GM12891 (cell line): ENCODE measurements around the gene ATP6V0A1.

Experiments used
- POLR2A ChIP-seq: IDR thresholded peaks from 2 replicates; pipeline ENCODE4 v1.6.1; 2011; ENCODE audit warnings: low read depth, low read length, control low read depth
- POLR2AphosphoS5 ChIP-seq: IDR thresholded peaks from 2 replicates; pipeline ENCODE4 v1.6.1; 2011; ENCODE audit warnings: low read depth, low read length, control low read depth

DNA sequence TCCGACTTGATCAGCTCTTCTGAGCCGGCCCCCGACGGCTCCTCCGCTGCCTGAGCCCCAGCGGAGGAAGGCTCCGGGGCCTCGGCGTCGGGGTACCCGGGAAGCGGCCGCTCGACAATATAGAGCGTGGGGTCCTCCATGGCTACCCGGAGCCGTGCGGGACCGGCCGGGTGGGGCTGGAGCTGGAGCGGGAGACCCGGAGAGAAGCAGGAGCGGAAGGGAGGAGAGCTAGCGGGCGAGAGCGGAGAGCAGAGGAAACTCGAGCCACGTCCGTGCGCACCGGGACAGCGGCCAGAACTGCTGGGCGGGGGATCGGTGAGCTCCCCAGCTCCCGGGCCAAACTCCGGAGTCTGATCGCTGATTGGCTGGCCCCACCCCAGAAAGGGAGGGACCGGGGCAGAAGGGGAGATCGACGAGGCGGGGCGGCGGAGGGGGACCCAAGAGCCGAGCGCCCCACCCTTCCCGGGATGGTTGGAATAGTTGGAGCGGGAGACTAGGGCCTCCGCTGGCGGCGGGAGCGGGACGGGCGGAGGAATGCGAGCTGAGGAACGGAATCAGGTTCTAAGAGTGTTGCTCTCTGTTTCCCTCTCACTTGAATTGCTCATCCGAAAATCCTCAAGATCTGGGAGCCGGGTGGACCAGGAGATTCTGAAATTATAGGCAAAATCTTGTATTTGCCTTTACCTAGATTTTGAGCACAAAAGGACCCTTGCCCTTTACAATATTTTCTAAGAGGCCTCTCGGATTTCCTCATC, 35.5 kb upstream of the ATP6V0A1 start, which contains the start of gene CAVIN1:
- TF ChIP-seq POLR2A: no peak
- TF ChIP-seq POLR2AphosphoS5: no peak
